H7 (cell line): ENCODE data around the gene TEX19. TPM values are rescaled to one million over a fixed set of nuclear protein-coding genes. Genes with fewer than 3 reads are reported as not detected.
"Not testable (repeated sequence)": the region's sequence is repeated elsewhere in the genome, so short reads cannot be mapped to it uniquely, and the experiment has no call there.

Experiments
- DNase-seq: peaks from one replicate; pipeline ENCODE4 v3.0.0; 2012
- H3K27me3 ChIP-seq: 2 replicates; pipeline ENCODE4 v1.6.0; 2011; ENCODE audit warnings: mild to moderate bottlenecking, low read length; ENCODE audit not compliant: control insufficient read depth, insufficient read depth
- H3K36me3 ChIP-seq: replicated peaks from 2 replicates; pipeline ENCODE4 v1.5.1; 2011; ENCODE audit warnings: low read length; ENCODE audit not compliant: control insufficient read depth, insufficient read depth
- H3K4me3 ChIP-seq: 2 replicates; pipeline ENCODE4 v1.5.1; 2011; ENCODE audit warnings: low read depth, mild to moderate bottlenecking, control low read depth, low read length, moderate library complexity; ENCODE audit not compliant: insufficient read depth
- total RNA-seq: library from RNA; depleted of rRNA; stranded (reverse); fragments of >200 nt; shearing (Covaris generic); gene quantifications from 2 replicates; pipeline ENCODE4 v1.2.3, GENCODE V29; 2014

The TEX19 gene
- total RNA-seq, 1 experiment from 2014 or later, result 1.1 TPM

GRCh38 chr17:82354804-82355308 is 4.2 kb upstream of the TEX19 start:
- H3K27me3 ChIP-seq, result no peaks in the 10 kb centered on the region; the same call in 1 of the 2 replicates

GRCh38 chr17:82355770-82356427 is 3.1 kb upstream of the TEX19 start:
- H3K4me3 ChIP-seq, result no peak overlapping the region
- H3K36me3 ChIP-seq, result no peaks in the 10 kb centered on the region
- H3K27me3 ChIP-seq, result no peaks in the 10 kb centered on the region; the same call in 1 of the 2 replicates
- no peak for DNase-seq

More at GRCh38 chr17:82354804-82355308, 4.2 kb upstream of the TEX19 start:
- no peak for DNase-seq
- H3K4me3 ChIP-seq, result no peak overlapping the region
- no peaks in the 10 kb centered on the region for H3K36me3 ChIP-seq

- H3K4me3 ChIP-seq, result no peak overlapping the region
- no peaks in the 10 kb centered on the region for H3K36me3 ChIP-seq
- no peaks in the 10 kb centered on the region; the same call in 1 of the 2 replicates for H3K27me3 ChIP-seq
- DNase-seq, result peak; percentile 91
Observed at GRCh38 chr17:82356845-82357355, 2.1 kb upstream of the TEX19 start.

GRCh38 chr17:82357394-82357793 is 1.7 kb upstream of the TEX19 start:
- Histone ChIP-seq H3K27me3 (no peaks in the 10 kb centered on the region; the same call in 1 of the 2 replicates), H3K4me3 (no peak overlapping the region), H3K36me3 (no peaks in the 10 kb centered on the region)
- DNase-seq, result no peak

GRCh38 chr17:82359451-82360074 is 516 bp downstream of the TEX19 start:
- H3K36me3 ChIP-seq, H3K4me3 ChIP-seq, H3K27me3 ChIP-seq, DNase-seq: not testable (repeated sequence)

GRCh38 chr17:82361885-82362633 is 3.0 kb downstream of the TEX19 start:
- no peak for DNase-seq
- Histone ChIP-seq H3K4me3 (no peak overlapping the region), H3K36me3 (no peaks in the 10 kb centered on the region), H3K27me3 (no peaks in the 10 kb centered on the region; the same call in 1 of the 2 replicates)

GRCh38 chr17:82365606-82366295 is 6.7 kb downstream of the TEX19 start:
- H3K4me3 ChIP-seq, result no peak overlapping the region
- H3K27me3 ChIP-seq, result peaks cover 5% of the 10 kb centered on the region
- no peak for DNase-seq
- H3K36me3 ChIP-seq, result no peaks in the 10 kb centered on the region

GRCh38 chr17:82366749-82367148 is 7.7 kb downstream of the TEX19 start:
- DNase-seq, result no peak
- H3K4me3 ChIP-seq, result no peak overlapping the region
- peaks cover 13% of the 10 kb centered on the region for H3K27me3 ChIP-seq
- no peaks in the 10 kb centered on the region for H3K36me3 ChIP-seq

GRCh38 chr17:82367724-82368524 is 8.9 kb downstream of the TEX19 start:
- peak; percentile 79 for DNase-seq
- no peaks in the 10 kb centered on the region for H3K36me3 ChIP-seq
- H3K27me3 ChIP-seq, result peaks cover 23% of the 10 kb centered on the region
- H3K4me3 ChIP-seq, result no peak overlapping the region

- peaks cover 23% of the 10 kb centered on the region for H3K27me3 ChIP-seq
- DNase-seq, result no peak
- no peaks in the 10 kb centered on the region for H3K36me3 ChIP-seq
- H3K4me3 ChIP-seq, result no peak overlapping the region
Observed at GRCh38 chr17:82369211-82369610, 10.2 kb downstream of the TEX19 start.

- Histone ChIP-seq H3K4me3 (no peak overlapping the region), H3K36me3 (no peaks in the 10 kb centered on the region), H3K27me3 (peaks cover 23% of the 10 kb centered on the region)
- DNase-seq, result peak; percentile 75
Observed at GRCh38 chr17:82370471-82371332, 11.7 kb downstream of the TEX19 start.

- H3K27me3 ChIP-seq, result peaks cover 23% of the 10 kb centered on the region
- H3K4me3 ChIP-seq, result peak within 1 kb of the TSS; percentile 37
- no peaks in the 10 kb centered on the region for H3K36me3 ChIP-seq
- DNase-seq, result peak; percentile 93
Observed at GRCh38 chr17:82371333-82372248, 12.5 kb downstream of the TEX19 start, which contains the start of gene UTS2R. Gene UTS2R, plus strand, starts transcription at chr17:82371765. Its CDS starts 2,560 bp downstream, at chr17:82374325.
